Left ventricle myocardium inferior (tissue), 1 donor: ENCODE results near the gene NANP. TPM values are rescaled to one million over a fixed set of nuclear protein-coding genes. Genes with fewer than 3 reads are reported as not detected.
A peak's percentile ranks its signal among the peaks of the same experiment; 100 is the strongest.

Source experiments
- DNase-seq: peaks from one replicate; pipeline ENCODE4 v3.0.0-alpha.2; 2020
- H3K27ac ChIP-seq: fragments of 200-600 bp; replicated peaks from 2 replicates; pipeline ENCODE4 v1.8.0; 2021
- H3K27me3 ChIP-seq: fragments of 200-600 bp; 2 replicates; pipeline ENCODE4 v1.8.0; 2021; ENCODE audit warnings: low read depth
- H3K36me3 ChIP-seq: fragments of 200-600 bp; 2 replicates; pipeline ENCODE4 v1.8.0; 2021
- H3K4me1 ChIP-seq: fragments of 200-600 bp; 2 replicates; pipeline ENCODE4 v1.8.0; 2021
- H3K4me3 ChIP-seq: fragments of 200-600 bp; 2 replicates; pipeline ENCODE4 v1.8.0; 2021; ENCODE audit warnings: mild to moderate bottlenecking, moderate library complexity
- H3K9me3 ChIP-seq: fragments of 200-600 bp; replicated peaks from 2 replicates; pipeline ENCODE4 v1.8.0; 2021
- intact Hi-C: fragments of 100-400 bp; cut with micrococcal nuclease; formaldehyde crosslinking; loops from one replicate; pipeline ENCODE4 v1.11.0; 2022
- total RNA-seq: library from RNA; stranded (reverse); fragmentation: NEBNext Ultra II Directional; extraction: Animal tissue kit (Norgen Biotek cat#: 25700); gene quantifications from one replicate; pipeline ENCODE4 v1.2.1, GENCODE V29; 2021
- TF ChIP-seq, protein P1 (sequence below): fragments of 200-600 bp; IDR thresholded peaks from 2 replicates; pipeline ENCODE4 v1.8.0; 2021; ENCODE audit warnings: antibody characterized with exemption, mild to moderate bottlenecking, borderline replicate concordance
- donor health status: DM: no; HTN: yes; CAD: no; lungs with severe emphysema.

Gene NANP
- total RNA-seq, 1 donor from 2014 or later = 2.7 TPM

- Histone ChIP-seq H3K9me3 (no peaks in the 10 kb centered on the region), H3K27ac (no peak overlapping the region), H3K4me3 (peak overlapping the region; percentile 89), H3K4me1 (peaks cover 29% of the 10 kb centered on the region), H3K27me3 (no peaks in the 10 kb centered on the region), H3K36me3 (no peaks in the 10 kb centered on the region)
- intact Hi-C loops = no loop called here
- DNase-seq = no peak
- TF ChIP-seq, protein P1, sequence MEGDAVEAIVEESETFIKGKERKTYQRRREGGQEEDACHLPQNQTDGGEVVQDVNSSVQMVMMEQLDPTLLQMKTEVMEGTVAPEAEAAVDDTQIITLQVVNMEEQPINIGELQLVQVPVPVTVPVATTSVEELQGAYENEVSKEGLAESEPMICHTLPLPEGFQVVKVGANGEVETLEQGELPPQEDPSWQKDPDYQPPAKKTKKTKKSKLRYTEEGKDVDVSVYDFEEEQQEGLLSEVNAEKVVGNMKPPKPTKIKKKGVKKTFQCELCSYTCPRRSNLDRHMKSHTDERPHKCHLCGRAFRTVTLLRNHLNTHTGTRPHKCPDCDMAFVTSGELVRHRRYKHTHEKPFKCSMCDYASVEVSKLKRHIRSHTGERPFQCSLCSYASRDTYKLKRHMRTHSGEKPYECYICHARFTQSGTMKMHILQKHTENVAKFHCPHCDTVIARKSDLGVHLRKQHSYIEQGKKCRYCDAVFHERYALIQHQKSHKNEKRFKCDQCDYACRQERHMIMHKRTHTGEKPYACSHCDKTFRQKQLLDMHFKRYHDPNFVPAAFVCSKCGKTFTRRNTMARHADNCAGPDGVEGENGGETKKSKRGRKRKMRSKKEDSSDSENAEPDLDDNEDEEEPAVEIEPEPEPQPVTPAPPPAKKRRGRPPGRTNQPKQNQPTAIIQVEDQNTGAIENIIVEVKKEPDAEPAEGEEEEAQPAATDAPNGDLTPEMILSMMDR = no peak
These were observed 1.8 kb downstream of the NANP start for GRCh38 chr20:25622049-25622448.

DNA sequence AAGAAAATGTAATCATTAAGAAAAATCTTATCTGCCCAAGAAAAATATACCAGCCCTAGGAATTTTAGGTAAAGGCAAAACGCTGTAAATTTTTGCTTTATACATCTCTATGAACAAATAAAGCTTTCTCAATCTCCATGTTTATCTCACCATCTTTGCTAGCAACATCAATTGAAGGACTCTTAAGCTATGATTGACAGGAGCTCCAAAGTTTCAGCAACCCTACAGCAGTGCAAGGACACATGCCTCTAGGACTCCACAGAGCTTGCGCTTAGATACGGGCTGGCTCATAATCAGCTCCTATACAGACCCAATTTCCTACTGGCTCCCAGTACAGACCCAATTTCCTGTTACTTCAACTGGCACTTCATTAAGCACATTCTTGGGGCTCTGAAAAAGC lies 4.3 kb downstream of the NANP start:
- DNase-seq = no peak
- H3K27ac ChIP-seq = no peak overlapping the region
- TF ChIP-seq, protein P1 = no peak
- H3K9me3 ChIP-seq = no peaks in the 10 kb centered on the region
- peaks cover 18% of the 10 kb centered on the region for H3K36me3 ChIP-seq
- intact Hi-C loops = no loop called here
- H3K4me3 ChIP-seq = no peak overlapping the region
- no peaks in the 10 kb centered on the region for H3K27me3 ChIP-seq
- peaks cover 24% of the 10 kb centered on the region for H3K4me1 ChIP-seq

DNA sequence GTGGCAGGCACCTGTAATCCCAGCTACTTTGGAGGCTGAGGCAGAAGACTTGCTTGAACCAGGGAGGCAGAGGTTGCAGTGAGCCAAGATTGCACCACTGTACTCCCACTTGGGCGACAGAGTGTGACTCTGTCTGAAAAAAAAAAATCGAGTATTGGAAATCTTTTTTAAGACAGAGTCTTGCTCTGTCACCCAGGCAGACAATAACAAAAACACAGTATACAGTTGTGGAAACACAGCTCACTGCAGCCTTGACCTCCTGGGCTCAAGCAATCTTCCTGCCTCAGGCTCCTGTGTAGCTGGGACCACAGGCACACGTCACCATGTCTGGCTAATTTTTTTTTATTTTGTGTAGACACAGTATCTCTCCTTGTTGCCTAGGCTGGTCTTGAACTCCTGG lies 15.0 kb downstream of the NANP start:
- H3K36me3 ChIP-seq = peaks cover 4% of the 10 kb centered on the region
- no peak overlapping the region for H3K27ac ChIP-seq
- DNase-seq = no peak
- no peak overlapping the region for H3K4me3 ChIP-seq
- no peaks in the 10 kb centered on the region for H3K27me3 ChIP-seq
- TF ChIP-seq, protein P1 = no peak
- intact Hi-C loops = no loop called here
- no peaks in the 10 kb centered on the region for H3K9me3 ChIP-seq
- H3K4me1 ChIP-seq = no peaks in the 10 kb centered on the region

DNA sequence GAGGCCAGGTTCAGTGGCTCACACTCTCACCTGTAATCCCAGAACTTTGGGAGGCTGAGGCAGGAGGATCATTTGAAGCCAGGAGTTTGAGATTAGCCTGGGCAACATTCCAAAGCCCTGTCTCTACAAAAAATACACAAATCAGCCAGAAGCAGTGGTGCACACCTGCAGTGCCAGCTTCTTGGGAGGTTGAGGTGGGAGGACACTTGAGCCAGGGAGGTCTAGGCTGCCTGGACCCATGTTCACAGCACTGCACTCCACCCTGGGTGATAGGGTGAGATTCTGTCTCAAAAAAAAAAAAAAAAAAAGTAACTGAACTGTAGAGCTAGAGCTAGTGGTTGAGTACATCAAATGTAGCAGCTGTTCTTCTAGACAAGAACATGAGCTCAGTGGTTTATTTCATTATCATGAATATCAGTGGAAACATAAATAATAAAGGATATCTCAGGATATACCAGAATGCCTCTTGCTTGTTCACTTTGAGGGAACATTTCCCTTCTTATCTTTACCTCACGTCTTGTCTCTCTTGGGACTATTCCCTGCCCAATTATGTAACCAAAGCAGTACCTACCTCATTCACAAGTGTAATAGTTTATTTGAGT lies 17.6 kb downstream of the NANP start:
- no peaks in the 10 kb centered on the region for H3K9me3 ChIP-seq
- intact Hi-C loops = no loop called here
- H3K36me3 ChIP-seq = no peaks in the 10 kb centered on the region
- TF ChIP-seq, protein P1 = no peak
- H3K4me3 ChIP-seq = no peak overlapping the region
- no peaks in the 10 kb centered on the region for H3K27me3 ChIP-seq
- no peak for DNase-seq
- H3K4me1 ChIP-seq = no peaks in the 10 kb centered on the region
- no peak overlapping the region for H3K27ac ChIP-seq

DNA sequence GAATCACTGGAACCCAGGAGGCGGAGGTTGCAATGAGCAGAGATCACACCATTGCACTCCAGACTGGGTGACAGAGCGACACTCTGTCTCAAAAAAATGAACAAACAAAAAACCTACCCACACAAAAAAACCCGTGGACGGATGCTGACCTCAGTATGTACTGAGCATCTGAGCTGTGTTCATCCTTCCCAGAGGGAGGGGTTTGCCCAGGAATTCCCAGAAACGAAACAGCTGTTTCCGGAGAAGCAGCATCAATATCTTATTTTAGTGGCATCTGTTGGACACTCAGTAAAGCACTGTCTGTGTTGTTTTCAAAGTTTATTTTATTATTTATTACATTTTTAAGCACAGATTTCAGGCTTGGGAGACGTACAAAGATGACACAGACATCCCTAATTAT lies 18.7 kb downstream of the NANP start:
- Histone ChIP-seq H3K9me3 (no peaks in the 10 kb centered on the region), H3K4me3 (no peak overlapping the region), H3K27ac (no peak overlapping the region), H3K4me1 (no peaks in the 10 kb centered on the region), H3K27me3 (no peaks in the 10 kb centered on the region), H3K36me3 (no peaks in the 10 kb centered on the region)
- intact Hi-C loops = no loop called here
- TF ChIP-seq, protein P1 = no peak
- no peak for DNase-seq
